ENCODE results near the gene PAQR4.

GRCh38 chr16:2936436-2937011, 32.6 kb upstream of the PAQR4 start:
- TF ChIP-seq CTCF (IDR thresholded peaks at IDR 0.05; ENCODE audit: low read depth, low read length), result no peak
- TF ChIP-seq EZH2phosphoT487 (IDR thresholded peaks at IDR 0.05; ENCODE audit: low read depth), result no peak

All from OCI-LY3 (cell line).